HEK293T (cell line): Measurements from ENCODE around the gene CEP57.
A peak's percentile ranks its signal among the peaks of the same experiment; 100 is the strongest.

ENCODE experiments used
- CTCF ChIA-PET: fragments of 350-600 bp; formaldehyde crosslinking; extraction: SDS; loops from one replicate; lab custom pipeline; 2021; ENCODE audit warnings: antibody characterized with exemption, inconsistent platforms; lab: Yijun Ruan, JAX
- POLR2A ChIA-PET: fragments of 350-600 bp; formaldehyde crosslinking; extraction: SDS; loops from one replicate; lab custom pipeline; 2020; ENCODE audit warnings: antibody characterized with exemption, inconsistent platforms; lab: Yijun Ruan, JAX
- DNase-seq: peaks from one replicate; pipeline ENCODE4 v3.0.0; 2012; ENCODE audit warnings: mixed read lengths; ENCODE audit errors: extremely low spot score
- ARNT ChIP-seq: fragments of 450-650 bp; IDR thresholded peaks from 2 replicates; pipeline ENCODE4 v1.6.1; 2017; ENCODE audit warnings: mild to moderate bottlenecking
- BHLHE40 ChIP-seq: fragments of 450-650 bp; IDR thresholded peaks from 2 replicates; pipeline ENCODE4 v1.6.1; 2016; ENCODE audit warnings: mild to moderate bottlenecking, moderate library complexity, borderline replicate concordance
- CTBP1 ChIP-seq: fragments of 450-650 bp; IDR thresholded peaks from 2 replicates; pipeline ENCODE4 v1.6.1; 2016; ENCODE audit warnings: borderline replicate concordance
- ELF4 ChIP-seq: fragments of 450-650 bp; IDR thresholded peaks from 2 replicates; pipeline ENCODE4 v1.6.1; 2017; ENCODE audit warnings: antibody characterized with exemption
- FOXA1 ChIP-seq: fragments of 450-650 bp; IDR thresholded peaks from 2 replicates; pipeline ENCODE4 v1.6.1; 2016; ENCODE audit warnings: mild to moderate bottlenecking
- FOXK2 ChIP-seq: fragments of 450-650 bp; IDR thresholded peaks from 2 replicates; pipeline ENCODE4 v1.6.1; 2016; ENCODE audit warnings: mild to moderate bottlenecking
- FOXM1 ChIP-seq: fragments of 450-650 bp; IDR thresholded peaks from 2 replicates; pipeline ENCODE4 v1.6.1; 2017; ENCODE audit warnings: mild to moderate bottlenecking, borderline replicate concordance
- HDGF ChIP-seq: fragments of 450-650 bp; IDR thresholded peaks from 2 replicates; pipeline ENCODE4 v1.6.1; 2017; ENCODE audit warnings: antibody characterized with exemption, borderline replicate concordance
- L3MBTL2 ChIP-seq: fragments of 450-650 bp; conservative IDR thresholded peaks from 2 replicates; pipeline ENCODE4 v1.6.1; 2016; ENCODE audit warnings: mild to moderate bottlenecking
- LEF1 ChIP-seq: fragments of 450-650 bp; IDR thresholded peaks from 2 replicates; pipeline ENCODE4 v1.6.1; 2017; ENCODE audit warnings: mild to moderate bottlenecking, borderline replicate concordance
- NFRKB ChIP-seq: fragments of 450-650 bp; IDR thresholded peaks from 2 replicates; pipeline ENCODE4 v1.6.1; 2016; ENCODE audit warnings: mild to moderate bottlenecking, moderate library complexity
- PKNOX1 ChIP-seq: fragments of 450-650 bp; IDR thresholded peaks from 2 replicates; pipeline ENCODE4 v1.6.1; 2016
- SP1 ChIP-seq: fragments of 450-650 bp; IDR thresholded peaks from 2 replicates; pipeline ENCODE4 v1.6.1; 2017
- SUZ12 ChIP-seq: fragments of 450-650 bp; IDR thresholded peaks from 2 replicates; pipeline ENCODE4 v1.6.1; 2016; ENCODE audit warnings: mild to moderate bottlenecking
- TARDBP ChIP-seq: fragments of 450-650 bp; IDR thresholded peaks from 2 replicates; pipeline ENCODE4 v1.6.1; 2016
- ZNF384 ChIP-seq: fragments of 450-650 bp; IDR thresholded peaks from 2 replicates; pipeline ENCODE4 v1.6.1; 2016

Gene CEP57

DNA sequence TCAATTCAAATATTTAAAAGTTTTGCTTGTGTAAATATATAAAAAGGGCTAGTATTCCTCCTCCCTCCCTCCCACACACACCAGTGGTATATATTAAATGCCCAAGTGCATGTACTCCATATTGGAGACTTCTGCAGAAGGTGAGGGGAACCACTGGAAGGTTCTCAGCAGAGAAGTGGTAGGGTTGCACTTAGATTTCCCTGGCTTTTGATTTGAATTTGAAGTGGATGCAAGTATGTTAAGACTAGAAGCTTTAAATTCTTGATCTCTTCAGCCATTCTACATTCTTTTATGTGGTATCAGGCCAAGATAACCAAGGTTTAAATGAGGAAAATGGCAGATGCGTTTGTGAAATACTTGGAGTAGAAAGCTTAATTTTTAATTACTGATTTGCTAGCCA is 43.1 kb downstream of the CEP57 start:
- TF ChIP-seq BHLHE40 (no peak), L3MBTL2 (no peak), ARNT (no peak), FOXK2 (no peak), FOXA1 (no peak), NFRKB (no peak), HDGF (no peak), ELF4 (no peak), FOXM1 (no peak), CTBP1 (no peak), TARDBP (no peak), SUZ12 (no peak), SP1 (no peak), LEF1 (no peak), ZNF384 (no peak), PKNOX1 (no peak)
- POLR2A ChIA-PET = no interaction called here
- DNase-seq = no peak
- CTCF ChIA-PET = no interaction called here

- TF ChIP-seq BHLHE40 (no peak), FOXM1 (no peak), FOXA1 (no peak), ZNF384 (no peak), SP1 (no peak), SUZ12 (no peak), TARDBP (no peak), LEF1 (no peak), FOXK2 (no peak), ELF4 (no peak), ARNT (no peak)
- POLR2A ChIA-PET = interaction anchor here (0.8 kb wide), 1 partner anchor 559 kb away, joined by 3 read pairs; no protein-coding TSS in a partner anchor
- CTCF ChIA-PET = interaction anchor here (1.0 to 1.6 kb wide), 6 partner anchors 14 to 591 kb away, joined by 3 to 4 read pairs (median 4); partner anchors contain the start of gene MAML2
- no peak for DNase-seq
Observed at GRCh38 chr11:95835351-95835750, 45.1 kb downstream of the CEP57 start.

DNA sequence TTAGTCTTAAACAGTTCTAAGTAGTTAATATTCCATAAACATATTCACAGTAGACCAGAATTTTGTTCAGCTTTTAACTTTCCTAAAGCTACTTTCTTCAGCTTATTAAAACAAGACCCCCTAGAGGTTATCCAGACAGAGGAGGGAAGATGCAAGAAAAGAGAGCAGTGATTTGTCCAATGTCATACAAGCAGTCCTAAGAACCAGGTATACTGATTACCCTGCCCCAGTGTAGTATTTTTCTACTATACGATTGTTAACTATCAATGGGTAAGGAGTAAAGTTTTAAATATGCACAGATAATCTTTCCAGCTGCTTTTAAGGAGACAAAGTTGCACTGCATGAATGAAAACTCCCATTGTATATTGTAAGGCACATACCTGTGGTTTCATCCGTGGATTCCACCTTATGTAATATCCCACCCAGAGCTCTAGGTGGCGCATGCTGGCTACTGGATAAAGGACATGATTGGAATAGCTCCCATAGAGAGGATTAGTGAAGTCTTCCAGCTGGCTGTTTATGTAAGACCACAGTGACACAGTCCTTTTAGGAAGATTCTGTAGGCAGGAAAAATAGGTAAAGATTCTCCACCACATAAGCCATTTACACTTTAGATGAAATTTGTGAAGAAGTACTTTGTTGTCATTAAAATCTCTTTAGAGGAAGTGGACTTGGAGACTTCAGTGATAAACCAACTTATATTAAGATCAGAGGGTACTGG is 45.6 kb downstream of the CEP57 start:
- CTCF ChIA-PET = interaction anchor here (0.6 to 1.6 kb wide), 13 partner anchors 13 to 590 kb away, joined by 3 to 7 read pairs (median 4); partner anchors contain the start of gene MAML2
- POLR2A ChIA-PET = interaction anchor here (0.8 to 1.1 kb wide), 2 partner anchors 45 to 559 kb away, joined by 3 to 6 read pairs; partner anchors contain the start of gene CEP57
- no peak for TF ChIP-seq SP1
- no peak for TF ChIP-seq L3MBTL2
- TF ChIP-seq SUZ12 = no peak
- TF ChIP-seq TARDBP = no peak
- no peak for TF ChIP-seq FOXA1
- no peak for TF ChIP-seq ARNT
- no peak for TF ChIP-seq LEF1
- DNase-seq = peak; percentile 69

GRCh38 chr11:95845167-95845566 is 54.9 kb downstream of the CEP57 start:
- POLR2A ChIA-PET = no interaction called here
- DNase-seq = no peak
- CTCF ChIA-PET = interaction anchor here (1.1 kb wide), 1 partner anchor 498 kb away, joined by 9 read pairs; the partner anchor contains the start of gene MAML2
- TF ChIP-seq ARNT = no peak
- no peak for TF ChIP-seq BHLHE40
- TF ChIP-seq FOXK2 = no peak
- TF ChIP-seq LEF1 = no peak
- no peak for TF ChIP-seq FOXA1
- no peak for TF ChIP-seq FOXM1
- TF ChIP-seq NFRKB = no peak
- TF ChIP-seq HDGF = no peak
- no peak for TF ChIP-seq SUZ12
- no peak for TF ChIP-seq L3MBTL2
- TF ChIP-seq PKNOX1 = no peak
- no peak for TF ChIP-seq SP1

DNA sequence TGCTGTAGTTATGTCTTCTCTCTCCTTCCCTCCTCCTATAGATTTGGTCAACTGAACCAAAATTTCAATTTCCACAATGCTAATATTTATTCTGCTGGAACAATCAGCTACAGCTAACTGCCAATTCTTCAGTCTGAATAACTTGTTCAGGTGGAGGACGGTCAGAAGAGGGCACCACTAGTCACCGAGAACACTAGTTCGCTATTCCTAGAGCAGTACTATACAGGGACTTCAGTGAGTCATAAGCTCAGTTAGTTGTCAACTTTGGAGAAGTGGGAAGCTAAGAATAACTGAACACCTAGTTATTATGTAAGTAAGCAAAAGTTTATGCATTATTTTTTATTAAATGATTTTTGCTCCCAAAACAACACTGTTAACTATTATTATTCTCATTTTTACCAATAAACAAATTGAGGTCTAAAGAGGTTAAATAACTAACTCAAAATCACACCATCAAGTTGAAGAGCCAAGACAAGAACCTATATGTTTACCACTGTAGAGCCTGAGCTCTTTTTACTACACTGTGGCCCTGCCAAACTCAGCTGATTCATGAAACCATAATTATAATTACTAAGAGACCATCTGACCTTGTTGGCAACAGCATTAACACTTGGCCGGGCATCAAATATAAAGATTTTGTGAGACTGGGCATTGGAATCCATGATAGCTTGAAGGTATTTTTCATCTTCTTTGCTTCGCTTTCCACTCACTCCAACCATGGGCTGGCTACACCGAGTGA is 59.0 kb downstream of the CEP57 start:
- TF ChIP-seq FOXA1 (no peak), TARDBP (no peak), ELF4 (no peak), L3MBTL2 (no peak), SUZ12 (no peak), BHLHE40 (no peak), FOXK2 (no peak), HDGF (no peak), LEF1 (no peak), ZNF384 (no peak), FOXM1 (no peak), PKNOX1 (no peak), NFRKB (no peak)
- DNase-seq = peak; percentile 38
- ChIA-PET POLR2A (interaction anchor here (0.7 to 1.1 kb wide), 2 partner anchors 75 to 540 kb away, joined by 3 read pairs; partner anchors contain the start of genes CCDC82 and JRKL), CTCF (interaction anchor here (0.5 to 1.2 kb wide), 7 partner anchors 13 to 792 kb away, joined by 3 to 5 read pairs (median 3); partner anchors contain the start of genes CCDC82 and JRKL)
